ENCODE measurements around the gene CYTIP.

- TF ChIP-seq POLR2A (IDR thresholded peaks at IDR 0.05): no peak
- no peak for TF ChIP-seq CTCF (IDR thresholded peaks at IDR 0.05)
Observed at GRCh38 chr2:157465554-157465953, 21.7 kb upstream of the CYTIP start.
